ENCODE results near the gene NKPD1. TPM values are rescaled to one million over a fixed set of nuclear protein-coding genes. Genes with fewer than 3 reads are reported as not detected.

The NKPD1 gene
- polyA plus RNA-seq, 1 of the 3 experiments (the other 2 are of a cell fraction) = 0.12 TPM

DNA sequence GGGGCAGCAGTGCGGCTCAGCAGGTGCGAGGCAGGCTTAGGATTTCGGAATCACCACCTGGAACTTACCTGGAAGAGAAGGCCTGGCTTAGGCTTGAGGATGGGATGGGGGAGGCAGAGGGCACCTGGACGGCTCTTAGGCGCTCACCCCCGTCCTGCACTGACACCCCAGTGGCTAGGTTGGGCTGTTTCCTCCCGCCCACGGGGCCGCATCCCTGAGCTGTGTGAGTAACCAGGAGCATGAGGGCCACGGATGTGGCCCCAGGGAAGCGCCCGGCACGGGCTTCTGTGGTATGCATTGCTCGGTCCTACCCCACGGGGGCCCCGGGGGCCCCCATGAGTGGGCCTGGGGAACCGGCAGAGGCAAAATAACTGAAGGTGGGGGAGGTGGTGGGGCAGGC lies 2.4 kb upstream of the NKPD1 start (continued):
- TF ChIP-seq EP300 (IDR thresholded peaks at IDR 0.05; ENCODE audit: borderline replicate concordance in 1 of 2, low read depth in 1 of 2, low read length in 1 of 2) (no peak), POLR2AphosphoS5 (IDR thresholded peaks at IDR 0.05; ENCODE audit: low read depth, low read length) (no peak)
- TF ChIP-seq, protein P1, sequence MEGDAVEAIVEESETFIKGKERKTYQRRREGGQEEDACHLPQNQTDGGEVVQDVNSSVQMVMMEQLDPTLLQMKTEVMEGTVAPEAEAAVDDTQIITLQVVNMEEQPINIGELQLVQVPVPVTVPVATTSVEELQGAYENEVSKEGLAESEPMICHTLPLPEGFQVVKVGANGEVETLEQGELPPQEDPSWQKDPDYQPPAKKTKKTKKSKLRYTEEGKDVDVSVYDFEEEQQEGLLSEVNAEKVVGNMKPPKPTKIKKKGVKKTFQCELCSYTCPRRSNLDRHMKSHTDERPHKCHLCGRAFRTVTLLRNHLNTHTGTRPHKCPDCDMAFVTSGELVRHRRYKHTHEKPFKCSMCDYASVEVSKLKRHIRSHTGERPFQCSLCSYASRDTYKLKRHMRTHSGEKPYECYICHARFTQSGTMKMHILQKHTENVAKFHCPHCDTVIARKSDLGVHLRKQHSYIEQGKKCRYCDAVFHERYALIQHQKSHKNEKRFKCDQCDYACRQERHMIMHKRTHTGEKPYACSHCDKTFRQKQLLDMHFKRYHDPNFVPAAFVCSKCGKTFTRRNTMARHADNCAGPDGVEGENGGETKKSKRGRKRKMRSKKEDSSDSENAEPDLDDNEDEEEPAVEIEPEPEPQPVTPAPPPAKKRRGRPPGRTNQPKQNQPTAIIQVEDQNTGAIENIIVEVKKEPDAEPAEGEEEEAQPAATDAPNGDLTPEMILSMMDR (IDR thresholded peaks at IDR 0.05) = no peak

- H3K27ac ChIP-seq (ENCODE audit: low read depth in 2 of 2, low read length in 1 of 2) = no peak overlapping the region
- POLR2A ChIA-PET = interaction anchor here (0.9 kb wide), 1 partner anchor 24 kb away, joined by 3 read pairs; no protein-coding TSS in a partner anchor
- no peak overlapping the region for H3K4me3 ChIP-seq (ENCODE audit: low read depth in 2 of 2, low read length in 1 of 2)
- H3K9ac ChIP-seq = no peak overlapping the region
- no peaks in the 10 kb centered on the region for H3K79me2 ChIP-seq (ENCODE audit: insufficient read depth)
- H3F3A ChIP-seq (replicated peaks; ENCODE audit: insufficient read depth) = no peaks in the 10 kb centered on the region
- H3K9me3 ChIP-seq = no peaks in the 10 kb centered on the region
- H2AFZ ChIP-seq (ENCODE audit: low read depth) = no peak overlapping the region
- WGBS (ENCODE audit: low lambda C conversion rate) = 84% methylated on average over 14 of the region's 18 CpGs
- no peaks in the 10 kb centered on the region for H4K20me1 ChIP-seq (ENCODE audit: insufficient read depth)
- no peaks in the 10 kb centered on the region for H3K27me3 ChIP-seq (ENCODE audit: insufficient read depth)
- no peaks in the 10 kb centered on the region for H3K36me3 ChIP-seq (replicated peaks in 1 of 2; ENCODE audit: control insufficient read depth in 1 of 2, insufficient read depth in 2 of 2, low read length in 1 of 2)
- peaks cover 0 to 9% of the 10 kb centered on the region in 2 experiments; a peak in 1 of 4 replicates for H3K4me1 ChIP-seq (ENCODE audit: control insufficient read depth in 1 of 2, insufficient read depth in 2 of 2, low read depth in 1 of 2, low read length in 1 of 2)
- DNase-seq = no peak
- no peaks in the 10 kb centered on the region for H3K9me2 ChIP-seq
- CTCF ChIA-PET = interaction anchor here (0.6 to 2.2 kb wide), 9 partner anchors 9 to 176 kb away, joined by 3 to 13 read pairs (median 3); no protein-coding TSS in a partner anchor
- no peak overlapping the region for H3K4me2 ChIP-seq
- no peak for TF ChIP-seq POLR2AphosphoS5 (IDR thresholded peaks at IDR 0.05; ENCODE audit: low read depth, low read length)
- TF ChIP-seq RFX5 (IDR thresholded peaks at IDR 0.05; ENCODE audit: low read length) = no peak
- no peak for TF ChIP-seq GATA2 (CRISPR knock-in tag; IDR thresholded peaks at IDR 0.05)
- TF ChIP-seq FOSL2 (IDR thresholded peaks at IDR 0.05; ENCODE audit: borderline replicate concordance, low read depth) = no peak
- TF ChIP-seq, protein P2, sequence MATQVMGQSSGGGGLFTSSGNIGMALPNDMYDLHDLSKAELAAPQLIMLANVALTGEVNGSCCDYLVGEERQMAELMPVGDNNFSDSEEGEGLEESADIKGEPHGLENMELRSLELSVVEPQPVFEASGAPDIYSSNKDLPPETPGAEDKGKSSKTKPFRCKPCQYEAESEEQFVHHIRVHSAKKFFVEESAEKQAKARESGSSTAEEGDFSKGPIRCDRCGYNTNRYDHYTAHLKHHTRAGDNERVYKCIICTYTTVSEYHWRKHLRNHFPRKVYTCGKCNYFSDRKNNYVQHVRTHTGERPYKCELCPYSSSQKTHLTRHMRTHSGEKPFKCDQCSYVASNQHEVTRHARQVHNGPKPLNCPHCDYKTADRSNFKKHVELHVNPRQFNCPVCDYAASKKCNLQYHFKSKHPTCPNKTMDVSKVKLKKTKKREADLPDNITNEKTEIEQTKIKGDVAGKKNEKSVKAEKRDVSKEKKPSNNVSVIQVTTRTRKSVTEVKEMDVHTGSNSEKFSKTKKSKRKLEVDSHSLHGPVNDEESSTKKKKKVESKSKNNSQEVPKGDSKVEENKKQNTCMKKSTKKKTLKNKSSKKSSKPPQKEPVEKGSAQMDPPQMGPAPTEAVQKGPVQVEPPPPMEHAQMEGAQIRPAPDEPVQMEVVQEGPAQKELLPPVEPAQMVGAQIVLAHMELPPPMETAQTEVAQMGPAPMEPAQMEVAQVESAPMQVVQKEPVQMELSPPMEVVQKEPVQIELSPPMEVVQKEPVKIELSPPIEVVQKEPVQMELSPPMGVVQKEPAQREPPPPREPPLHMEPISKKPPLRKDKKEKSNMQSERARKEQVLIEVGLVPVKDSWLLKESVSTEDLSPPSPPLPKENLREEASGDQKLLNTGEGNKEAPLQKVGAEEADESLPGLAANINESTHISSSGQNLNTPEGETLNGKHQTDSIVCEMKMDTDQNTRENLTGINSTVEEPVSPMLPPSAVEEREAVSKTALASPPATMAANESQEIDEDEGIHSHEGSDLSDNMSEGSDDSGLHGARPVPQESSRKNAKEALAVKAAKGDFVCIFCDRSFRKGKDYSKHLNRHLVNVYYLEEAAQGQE (IDR thresholded peaks at IDR 0.05; ENCODE audit: low read depth, low read length) = no peak
- no peak for TF ChIP-seq TCF12 (IDR thresholded peaks at IDR 0.05)
- no peak for TF ChIP-seq NRF1 (IDR thresholded peaks at IDR 0.05; ENCODE audit: low read depth, low read length)
- TF ChIP-seq IRF3 (IDR thresholded peaks at IDR 0.05; ENCODE audit: low read depth, low read length) = no peak
- TF ChIP-seq GABPA (IDR thresholded peaks at IDR 0.05; ENCODE audit: low read depth) = no peak
- no peak for TF ChIP-seq NFIC (IDR thresholded peaks at IDR 0.05; ENCODE audit: borderline replicate concordance)
- no peak for TF ChIP-seq TAF1 (IDR thresholded peaks at IDR 0.05; ENCODE audit: borderline replicate concordance, low read depth, low read length)
- TF ChIP-seq, protein P3, sequence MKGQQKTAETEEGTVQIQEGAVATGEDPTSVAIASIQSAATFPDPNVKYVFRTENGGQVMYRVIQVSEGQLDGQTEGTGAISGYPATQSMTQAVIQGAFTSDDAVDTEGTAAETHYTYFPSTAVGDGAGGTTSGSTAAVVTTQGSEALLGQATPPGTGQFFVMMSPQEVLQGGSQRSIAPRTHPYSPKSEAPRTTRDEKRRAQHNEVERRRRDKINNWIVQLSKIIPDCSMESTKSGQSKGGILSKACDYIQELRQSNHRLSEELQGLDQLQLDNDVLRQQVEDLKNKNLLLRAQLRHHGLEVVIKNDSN (IDR thresholded peaks at IDR 0.05; ENCODE audit: borderline replicate concordance, low read depth) = no peak
- no peak for TF ChIP-seq CHD2 (IDR thresholded peaks at IDR 0.05; ENCODE audit: low read length, partially characterized antibody)
- TF ChIP-seq, protein P4, sequence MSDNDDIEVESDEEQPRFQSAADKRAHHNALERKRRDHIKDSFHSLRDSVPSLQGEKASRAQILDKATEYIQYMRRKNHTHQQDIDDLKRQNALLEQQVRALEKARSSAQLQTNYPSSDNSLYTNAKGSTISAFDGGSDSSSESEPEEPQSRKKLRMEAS (IDR thresholded peaks at IDR 0.05; ENCODE audit: low read depth) = no peak
- no peak for TF ChIP-seq SMC3 (IDR thresholded peaks at IDR 0.05; ENCODE audit: low read depth, low read length)
- TF ChIP-seq, protein P5, sequence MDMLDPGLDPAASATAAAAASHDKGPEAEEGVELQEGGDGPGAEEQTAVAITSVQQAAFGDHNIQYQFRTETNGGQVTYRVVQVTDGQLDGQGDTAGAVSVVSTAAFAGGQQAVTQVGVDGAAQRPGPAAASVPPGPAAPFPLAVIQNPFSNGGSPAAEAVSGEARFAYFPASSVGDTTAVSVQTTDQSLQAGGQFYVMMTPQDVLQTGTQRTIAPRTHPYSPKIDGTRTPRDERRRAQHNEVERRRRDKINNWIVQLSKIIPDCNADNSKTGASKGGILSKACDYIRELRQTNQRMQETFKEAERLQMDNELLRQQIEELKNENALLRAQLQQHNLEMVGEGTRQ (IDR thresholded peaks at IDR 0.05; ENCODE audit: borderline replicate concordance, low read depth, low read length) = no peak
- TF ChIP-seq JUND (IDR thresholded peaks at IDR 0.05) = no peak
- TF ChIP-seq ZBTB33 (IDR thresholded peaks at IDR 0.05; ENCODE audit: borderline replicate concordance, low read depth) = no peak
- no peak for TF ChIP-seq SIN3A (IDR thresholded peaks at IDR 0.05; ENCODE audit: borderline replicate concordance, low read depth, low read length)
Observed at GRCh38 chr19:45162608-45163143, 1.9 kb upstream of the NKPD1 start.
